SJSA1 (cell line): ENCODE measurements around the gene PANK4. TPM values are rescaled to one million over a fixed set of nuclear protein-coding genes. Genes with fewer than 3 reads are reported as not detected.
"Not testable (repeated sequence)": the region's sequence is repeated elsewhere in the genome, so short reads cannot be mapped to it uniquely, and the experiment has no call there.

Experiments
- DNase-seq, 2 experiments: peaks; one replicate each; pipeline ENCODE4 v3.0.0-alpha.2; 2015 to 2020; ENCODE audit warnings: low spot score in 2 of 2, low read depth in 1 of 2
- H3K27ac ChIP-seq: fragments of 250-450 bp; sonication (Bioruptor Pico); 2 replicates; pipeline ENCODE4 v1.5.1; 2020; ENCODE audit warnings: mild to moderate bottlenecking, moderate library complexity
- H3K27me3 ChIP-seq: fragments of 250-450 bp; sonication (Bioruptor Pico); replicated peaks from 2 replicates; pipeline ENCODE4 v1.5.1; 2020; ENCODE audit warnings: mild to moderate bottlenecking, moderate library complexity
- H3K36me3 ChIP-seq: fragments of 250-450 bp; sonication (Bioruptor Pico); 2 replicates; pipeline ENCODE4 v1.5.1; 2020; ENCODE audit warnings: mild to moderate bottlenecking
- H3K4me1 ChIP-seq: fragments of 250-450 bp; sonication (Bioruptor Pico); replicated peaks from 2 replicates; pipeline ENCODE4 v1.6.1; 2021; ENCODE audit warnings: mild to moderate bottlenecking
- H3K4me3 ChIP-seq: fragments of 250-450 bp; sonication (Bioruptor Pico); 2 replicates; pipeline ENCODE4 v1.5.1; 2020; ENCODE audit warnings: mild to moderate bottlenecking
- H3K9me3 ChIP-seq: fragments of 250-450 bp; sonication (Bioruptor Pico); replicated peaks from 2 replicates; pipeline ENCODE4 v1.5.1; 2020; ENCODE audit warnings: mild to moderate bottlenecking
- total RNA-seq: library from RNA; depleted of rRNA; stranded (reverse); fragments of >200 nt; shearing (Covaris generic); gene quantifications from 2 replicates; pipeline ENCODE4 v1.2.3, GENCODE V29; 2014; rRNA removed

Gene PANK4
- 36.7 and 39.9 TPM in 2 replicates for total RNA-seq

- H3K9me3 ChIP-seq, result no peaks in the 10 kb centered on the region
- peaks cover 32% of the 10 kb centered on the region for H3K4me1 ChIP-seq
- H3K27ac ChIP-seq, result peak within 1 kb of the TSS; percentile 44
- peak; percentile 72 to 91 for DNase-seq
- H3K27me3 ChIP-seq, result 0 out of 2 replicates have a peak, but pooled peaks cover under 1% of the 10 kb centered on the region
- H3K4me3 ChIP-seq, result peak within 1 kb of the TSS; percentile 78
- H3K36me3 ChIP-seq, result peaks cover 24% of the 10 kb centered on the region
These were observed at the start of gene PANK4 for GRCh38 chr1:2525920-2526823. Gene PANK4 (minus strand): TSS chr1:2526596. CDS start chr1:2526587, 9 bp downstream.

- Histone ChIP-seq H3K27ac (no peak overlapping the region), H3K36me3 (no peaks in the 10 kb centered on the region), H3K27me3 (peaks cover 10% of the 10 kb centered on the region), H3K4me3 (no peak overlapping the region), H3K9me3 (0 out of 2 replicates have a peak, but pooled peaks cover 13% of the 10 kb centered on the region), H3K4me1 (peaks cover 9% of the 10 kb centered on the region)
- DNase-seq, result no peak
These were observed 48.0 kb upstream of the PANK4 start for GRCh38 chr1:2574350-2574749.

DNA sequence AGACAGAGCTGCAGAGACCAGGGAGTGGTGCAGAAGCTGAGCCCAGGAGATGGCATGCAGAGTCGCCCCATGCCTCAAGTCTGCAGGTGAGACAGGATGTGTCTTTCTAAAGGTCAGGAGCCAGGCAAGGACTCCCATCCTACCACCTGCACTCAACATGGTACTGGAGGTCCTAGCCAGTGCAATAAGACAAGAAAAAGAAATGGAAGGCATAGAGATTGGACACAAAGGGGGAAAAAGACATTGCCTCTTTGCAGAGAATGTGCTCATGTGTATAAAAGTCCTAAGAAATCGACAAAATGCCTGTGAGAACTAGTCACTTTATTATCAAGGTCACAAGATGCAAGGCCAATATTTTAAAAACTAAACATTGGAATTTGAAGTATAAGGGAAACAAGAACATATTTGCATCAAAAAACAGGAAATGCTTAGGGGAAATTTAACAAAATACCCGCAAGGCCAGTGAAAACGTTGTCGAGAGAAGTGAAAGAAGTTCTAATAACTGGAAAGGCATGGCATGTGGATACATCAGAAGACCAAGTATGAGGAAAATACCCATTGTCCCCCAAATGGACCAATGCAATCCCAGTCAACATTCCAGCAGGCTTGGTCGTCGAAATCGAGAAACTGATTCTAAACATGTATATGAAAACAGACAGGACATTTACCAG, 47.0 kb upstream of the PANK4 start:
- Histone ChIP-seq H3K27me3 (peaks cover 10% of the 10 kb centered on the region), H3K36me3 (no peaks in the 10 kb centered on the region), H3K27ac (no peak overlapping the region), H3K4me3 (no peak overlapping the region), H3K4me1 (peaks cover 5% of the 10 kb centered on the region), H3K9me3 (0 out of 2 replicates have a peak, but pooled peaks cover 13% of the 10 kb centered on the region)
- no peak for DNase-seq

- Histone ChIP-seq H3K36me3 (no peaks in the 10 kb centered on the region), H3K27me3 (peaks cover 10% of the 10 kb centered on the region), H3K4me3 (no peak overlapping the region), H3K27ac (no peak overlapping the region), H3K4me1 (peaks cover 2% of the 10 kb centered on the region), H3K9me3 (0 out of 2 replicates have a peak, but pooled peaks cover 13% of the 10 kb centered on the region)
- DNase-seq, result no peak
These were observed 45.0 kb upstream of the PANK4 start for GRCh38 chr1:2571348-2571747.

DNA sequence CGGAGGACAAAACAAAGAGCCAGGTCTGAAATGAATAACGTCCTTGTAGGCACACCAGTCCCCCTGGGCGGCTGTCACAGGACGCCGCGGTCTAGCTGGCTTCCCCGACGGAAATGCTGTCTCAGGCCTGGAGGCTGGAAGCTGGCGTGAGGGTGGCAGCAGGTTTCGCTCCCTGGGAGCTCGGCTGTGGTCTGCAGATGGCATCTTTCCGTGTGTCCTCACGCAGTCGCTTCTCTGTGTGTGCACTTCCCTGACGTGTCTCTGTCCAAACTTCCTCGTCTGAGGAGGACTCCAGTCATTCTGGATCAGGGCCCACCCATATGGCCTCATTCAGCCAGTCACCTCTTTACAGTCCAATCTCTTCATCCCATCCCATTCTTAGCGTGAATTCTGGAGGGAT, 43.9 kb upstream of the PANK4 start:
- 0 out of 2 replicates have a peak, but pooled peaks cover 13% of the 10 kb centered on the region for H3K9me3 ChIP-seq
- H3K27me3 ChIP-seq, result peaks cover 10% of the 10 kb centered on the region
- H3K4me3 ChIP-seq, result no peak overlapping the region
- H3K27ac ChIP-seq, result no peak overlapping the region
- DNase-seq, result no peak
- H3K36me3 ChIP-seq, result no peaks in the 10 kb centered on the region
- H3K4me1 ChIP-seq, result peaks cover 10% of the 10 kb centered on the region

- not testable (repeated sequence) for H3K36me3 ChIP-seq, H3K27ac ChIP-seq, H3K4me1 ChIP-seq, DNase-seq, H3K4me3 ChIP-seq
- Histone ChIP-seq H3K9me3 (0 out of 2 replicates have a peak, but pooled peaks cover 13% of the 10 kb centered on the region), H3K27me3 (peaks cover 10% of the 10 kb centered on the region)
These were observed 43.3 kb upstream of the PANK4 start for GRCh38 chr1:2569703-2570102.

DNA sequence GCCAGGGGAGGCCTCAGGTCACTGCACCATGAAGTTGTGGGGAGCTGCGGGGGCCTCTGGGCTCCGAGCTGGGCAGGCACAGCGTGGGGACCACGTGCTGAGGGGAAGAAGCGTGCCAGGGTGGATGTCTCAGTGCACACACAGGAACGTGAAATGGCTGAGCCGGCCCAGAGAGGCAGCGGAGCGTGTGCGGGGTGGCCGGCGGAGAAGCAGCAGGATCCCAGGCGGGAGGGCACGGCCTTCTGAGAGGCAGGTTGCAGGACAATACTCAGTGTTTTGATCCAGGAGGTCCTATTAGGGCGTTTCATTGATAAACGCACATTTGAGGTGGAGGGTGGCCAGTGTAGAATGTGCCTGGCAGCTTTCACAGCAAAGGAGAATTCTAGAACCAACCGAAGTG, 42.7 kb upstream of the PANK4 start:
- no peaks in the 10 kb centered on the region for H3K36me3 ChIP-seq
- H3K27ac ChIP-seq, result no peak overlapping the region
- H3K27me3 ChIP-seq, result peaks cover 10% of the 10 kb centered on the region
- 0 out of 2 replicates have a peak, but pooled peaks cover 10% of the 10 kb centered on the region for H3K9me3 ChIP-seq
- peaks cover 10% of the 10 kb centered on the region for H3K4me1 ChIP-seq
- no peak overlapping the region for H3K4me3 ChIP-seq
- DNase-seq, result no peak

DNA sequence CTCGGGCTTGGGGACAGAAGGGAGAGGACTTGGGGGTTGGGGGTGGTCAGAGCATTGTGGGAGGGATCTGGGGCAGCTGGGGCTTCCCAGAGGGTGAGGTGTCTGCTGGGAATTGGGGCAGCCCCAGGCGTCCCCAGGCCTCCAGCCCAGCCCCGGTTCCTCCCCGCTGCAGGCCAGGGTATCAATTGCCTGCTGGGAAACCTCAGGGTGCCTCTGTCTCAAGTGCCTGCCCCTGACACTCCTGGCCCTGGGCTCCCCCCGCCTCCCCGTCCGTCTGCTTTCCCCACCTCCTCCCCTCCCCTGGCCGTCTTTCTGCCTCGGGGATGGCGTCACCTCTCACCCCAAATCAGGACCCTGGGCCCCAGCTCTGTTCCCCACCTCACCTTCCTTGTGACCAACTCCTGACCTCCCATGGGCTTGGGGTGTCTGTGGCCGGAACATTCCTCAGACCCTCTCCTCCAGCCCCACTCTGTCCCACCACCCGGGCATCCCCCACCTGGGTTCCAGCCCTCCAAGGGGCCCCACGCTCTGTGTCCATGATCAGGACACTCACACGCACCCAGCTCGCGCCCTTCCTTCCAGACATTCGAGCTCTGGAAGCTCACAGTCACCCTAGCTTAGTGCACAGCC, 41.9 kb upstream of the PANK4 start:
- H3K27me3 ChIP-seq, H3K4me1 ChIP-seq, H3K27ac ChIP-seq, H3K9me3 ChIP-seq, H3K36me3 ChIP-seq, H3K4me3 ChIP-seq, DNase-seq: not testable (repeated sequence)

DNA sequence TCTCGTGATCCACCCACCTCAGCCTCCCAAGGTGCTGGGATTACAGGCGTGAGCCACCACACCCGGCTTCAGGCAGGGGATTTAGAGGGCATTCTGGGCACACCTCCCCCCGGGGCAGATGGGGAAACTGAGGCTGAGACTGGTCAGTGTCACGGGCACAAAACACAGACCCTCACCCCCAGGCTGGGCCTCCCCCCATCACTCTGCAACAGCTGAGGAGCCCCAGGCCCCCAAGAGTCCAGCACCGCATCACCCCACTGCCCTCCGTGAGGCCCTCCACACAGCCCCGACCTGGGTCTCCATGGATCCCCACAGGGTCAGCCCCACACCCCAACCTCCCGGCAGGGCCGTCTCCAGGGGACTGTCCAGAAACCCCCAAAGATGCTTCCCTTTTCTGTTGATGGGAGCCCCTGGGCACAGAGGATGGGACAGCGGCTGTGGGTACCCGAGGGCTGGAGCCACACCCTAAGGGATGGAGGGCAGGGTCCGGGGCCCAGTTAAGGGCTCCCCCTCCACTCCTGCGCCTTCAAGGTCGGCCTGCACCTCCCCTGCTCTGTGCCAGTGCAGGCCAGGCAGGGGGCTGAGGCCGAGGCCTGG, 40.8 kb upstream of the PANK4 start:
- DNase-seq, result no peak
- Histone ChIP-seq H3K4me3 (no peak overlapping the region), H3K4me1 (peaks cover 10% of the 10 kb centered on the region), H3K27ac (no peak overlapping the region), H3K27me3 (peaks cover 6% of the 10 kb centered on the region; the same call in 1 of the 2 replicates), H3K36me3 (no peaks in the 10 kb centered on the region), H3K9me3 (no peaks in the 10 kb centered on the region)

- Histone ChIP-seq H3K4me3 (no peak overlapping the region), H3K27ac (no peak overlapping the region), H3K36me3 (no peaks in the 10 kb centered on the region), H3K9me3 (no peaks in the 10 kb centered on the region), H3K4me1 (peaks cover 10% of the 10 kb centered on the region), H3K27me3 (0 out of 2 replicates have a peak, but pooled peaks cover 6% of the 10 kb centered on the region)
- peak in 1 of 2 experiments; percentile 63 for DNase-seq
These were observed 40.0 kb upstream of the PANK4 start for GRCh38 chr1:2566101-2567045.

DNA sequence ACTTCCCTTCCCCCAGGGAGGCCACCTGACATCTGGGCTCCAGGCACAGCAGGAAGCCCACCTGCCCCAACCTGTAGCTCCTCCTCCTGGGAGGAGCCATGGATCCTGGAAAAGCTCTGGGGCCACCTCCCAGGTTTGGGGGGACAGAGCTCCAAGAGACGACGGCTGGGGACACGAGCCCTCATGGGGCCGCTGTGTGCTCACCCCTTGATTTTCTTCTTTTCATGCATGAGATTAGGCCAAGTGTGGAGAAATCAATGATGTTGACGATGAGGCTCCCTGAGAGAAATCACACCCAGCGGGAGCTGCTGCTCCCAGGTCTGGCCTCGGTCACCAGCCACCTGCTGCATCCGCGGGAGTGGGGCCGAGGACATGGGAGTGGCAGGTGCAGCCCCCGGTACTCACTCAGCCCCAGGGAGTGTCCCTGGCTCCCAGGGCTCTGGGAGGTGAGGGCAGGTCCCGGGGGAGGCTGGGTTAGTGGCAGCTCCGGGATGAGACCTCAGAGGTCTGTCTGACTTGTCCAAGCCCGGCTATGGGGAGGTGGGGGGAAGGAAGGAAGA, 38.5 kb upstream of the PANK4 start:
- no peak overlapping the region for H3K4me3 ChIP-seq
- DNase-seq, result no peak
- no peak overlapping the region for H3K27ac ChIP-seq

GRCh38 chr1:2564006-2564814, 37.8 kb upstream of the PANK4 start:
- H3K36me3 ChIP-seq, result no peaks in the 10 kb centered on the region
- H3K4me1 ChIP-seq, result peaks cover 10% of the 10 kb centered on the region
- H3K4me3 ChIP-seq, result no peak overlapping the region
- DNase-seq, result no peak
- no peak overlapping the region for H3K27ac ChIP-seq
- H3K27me3 ChIP-seq, result no peaks in the 10 kb centered on the region
- H3K9me3 ChIP-seq, result no peaks in the 10 kb centered on the region

More for the DNA sequence above, 38.5 kb upstream of the PANK4 start:
- H3K27me3 ChIP-seq, result no peaks in the 10 kb centered on the region
- no peaks in the 10 kb centered on the region for H3K9me3 ChIP-seq
- H3K4me1 ChIP-seq, result peaks cover 10% of the 10 kb centered on the region
- H3K36me3 ChIP-seq, result no peaks in the 10 kb centered on the region
